H1 (cell line): ENCODE results near the gene LGALSL. TPM values are rescaled to one million over a fixed set of nuclear protein-coding genes. Genes with fewer than 3 reads are reported as not detected.

Experiments used
- ASH2L ChIP-seq: fragments of 200-600, 300-600 bp; sonication (generic); IDR thresholded peaks from one replicate; pipeline ENCODE4 v1.7.1; 2017; ENCODE audit warnings: low read length
- ATF2 ChIP-seq: IDR thresholded peaks from 2 replicates; pipeline ENCODE4 v1.6.1; 2012; ENCODE audit warnings: low read length, inconsistent platforms
- CREB1 ChIP-seq: IDR thresholded peaks from 2 replicates; pipeline ENCODE4 v1.6.1; 2012; ENCODE audit warnings: inconsistent platforms
- RAD21 ChIP-seq, 2 experiments: IDR thresholded peaks in 1 of 2; conservative IDR thresholded peaks in 1 of 2; 2 replicates each; pipeline ENCODE4 v1.6.1; 2011; ENCODE audit warnings: low read depth in 2 of 2, low read length in 2 of 2, improper control_type of control experiment in 1 of 2, inconsistent platforms in 1 of 2, mild to moderate bottlenecking in 1 of 2, moderate library complexity in 1 of 2
- TCF12 ChIP-seq: IDR thresholded peaks from 2 replicates; pipeline ENCODE4 v1.6.1; 2011; ENCODE audit warnings: low read depth, mild to moderate bottlenecking, low read length
- polyA plus RNA-seq, 7 experiments: library from polyadenylated mRNA; depleted of rRNA in 3 of 7; stranded (reverse) in 5 of 7; unstranded in 2 of 7; fragments of >200 nt in 5 of 7; fragments of 200-250 nt in 2 of 7; gene quantifications; 1 replicate in 5 of 7; 2 replicates in 1 of 7; 4 replicates in 1 of 7; pipeline versions ENCODE4 v1.2.1 to v1.2.3, GENCODE V29; 2011 to 2013; ENCODE audit warnings: missing spikeins in 2 of 7, mixed read lengths in 2 of 7
- total RNA-seq: library from RNA; stranded (reverse); fragmentation: NEBNext Ultra II Directional; extraction: Animal tissue kit (Norgen Biotek cat#: 25700); gene quantifications from 2 replicates; pipeline ENCODE4 v1.2.1, GENCODE V29; 2021

Gene LGALSL
- total and polyA plus RNA-seq, 2 of the 8 experiments (the other 6 are each of a cell fraction or from before 2014, with no cell fraction given) = 13.6 to 32.3 TPM

GRCh38 chr2:64470071-64470470 lies 16.1 kb downstream of the LGALSL start (continued):
- TF ChIP-seq ASH2L (no peak), TCF12 (no peak), ATF2 (no peak), RAD21 (IDR thresholded peaks at IDR 0.05 in 1 of 2, conservative IDR thresholded peaks at IDR 0.05 in 1 of 2; ENCODE audit: low read depth in 2 of 2, low read length in 2 of 2) (no peak), CREB1 (no peak)
